D721Med (cell line): ENCODE data around the gene ZRSR2.

Source experiments
- DNase-seq: peaks from one replicate; pipeline ENCODE4 v3.0.0; 2011; ENCODE audit warnings: low spot score; ENCODE audit not compliant: insufficient read length
- FAIRE-seq: peaks from 2 replicates; lab custom pipeline; 2011; peaks lifted over from hg19 to GRCh38; lab: Jason Lieb, UNC
- TF ChIP-seq, protein P1 (sequence below): IDR thresholded peaks from 2 replicates; pipeline ENCODE4 v1.5.1; 2012; ENCODE audit warnings: mild to moderate bottlenecking, control low read depth; ENCODE audit not compliant: insufficient read depth; ENCODE audit errors: missing control alignments

The ZRSR2 gene

DNA sequence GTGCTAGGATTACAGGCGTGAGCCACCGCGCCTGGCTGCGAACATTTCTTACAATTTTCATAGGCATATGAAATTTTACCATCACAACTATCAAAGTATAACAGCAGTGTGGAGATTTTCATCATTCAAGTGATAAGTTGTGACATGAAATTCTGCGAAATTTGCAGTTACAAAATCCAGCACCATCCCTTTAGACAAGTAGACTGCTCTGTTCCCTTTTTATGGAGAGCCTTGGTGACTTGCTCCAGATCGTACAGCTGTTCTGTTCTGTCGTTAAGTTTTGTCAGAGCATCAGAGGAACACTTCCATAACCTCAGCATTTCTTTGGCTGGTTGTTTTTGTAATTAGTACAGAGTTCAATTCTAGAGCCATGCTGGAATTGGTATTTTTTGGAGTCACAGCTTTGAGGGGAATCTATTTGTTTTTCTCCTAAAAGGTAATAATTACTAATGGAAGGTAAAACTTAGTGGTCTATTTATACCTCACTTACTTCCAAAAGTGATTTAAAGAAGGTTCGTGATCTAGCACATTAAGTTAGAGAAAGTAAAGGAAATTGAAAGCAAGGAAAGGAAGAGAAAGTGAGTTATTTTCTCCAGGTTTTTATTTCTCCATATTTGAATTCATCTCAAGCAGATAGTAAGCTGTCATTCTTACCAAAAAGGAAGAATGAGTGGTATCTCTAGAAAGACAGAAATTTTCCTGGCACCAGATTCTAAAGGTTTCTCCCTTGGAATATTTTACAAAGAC is 22.1 kb downstream of the ZRSR2 start:
- no peak for FAIRE-seq
- no peak for DNase-seq
- TF ChIP-seq, protein P1, sequence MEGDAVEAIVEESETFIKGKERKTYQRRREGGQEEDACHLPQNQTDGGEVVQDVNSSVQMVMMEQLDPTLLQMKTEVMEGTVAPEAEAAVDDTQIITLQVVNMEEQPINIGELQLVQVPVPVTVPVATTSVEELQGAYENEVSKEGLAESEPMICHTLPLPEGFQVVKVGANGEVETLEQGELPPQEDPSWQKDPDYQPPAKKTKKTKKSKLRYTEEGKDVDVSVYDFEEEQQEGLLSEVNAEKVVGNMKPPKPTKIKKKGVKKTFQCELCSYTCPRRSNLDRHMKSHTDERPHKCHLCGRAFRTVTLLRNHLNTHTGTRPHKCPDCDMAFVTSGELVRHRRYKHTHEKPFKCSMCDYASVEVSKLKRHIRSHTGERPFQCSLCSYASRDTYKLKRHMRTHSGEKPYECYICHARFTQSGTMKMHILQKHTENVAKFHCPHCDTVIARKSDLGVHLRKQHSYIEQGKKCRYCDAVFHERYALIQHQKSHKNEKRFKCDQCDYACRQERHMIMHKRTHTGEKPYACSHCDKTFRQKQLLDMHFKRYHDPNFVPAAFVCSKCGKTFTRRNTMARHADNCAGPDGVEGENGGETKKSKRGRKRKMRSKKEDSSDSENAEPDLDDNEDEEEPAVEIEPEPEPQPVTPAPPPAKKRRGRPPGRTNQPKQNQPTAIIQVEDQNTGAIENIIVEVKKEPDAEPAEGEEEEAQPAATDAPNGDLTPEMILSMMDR: no peak

DNA sequence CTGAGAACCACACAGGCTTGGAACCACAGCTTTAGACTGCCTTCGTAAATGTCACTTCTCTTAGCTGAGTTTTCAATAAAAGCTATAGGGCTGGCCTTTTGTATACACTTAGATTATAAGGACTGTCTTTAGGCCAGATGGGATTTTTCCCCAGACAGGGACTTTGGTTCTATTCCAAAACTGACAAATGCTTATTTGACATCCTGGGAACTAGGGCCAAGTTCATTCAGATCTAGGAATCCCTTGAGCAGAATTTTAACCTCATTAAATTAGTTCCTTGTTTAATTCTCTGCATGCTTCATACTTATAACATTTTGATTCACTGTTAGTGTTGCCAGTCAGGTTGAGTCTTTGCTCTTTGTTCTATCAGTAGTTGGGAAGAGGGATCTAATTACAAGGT is 23.1 kb downstream of the ZRSR2 start:
- FAIRE-seq: no peak
- no peak for DNase-seq
- TF ChIP-seq, protein P1: no peak

DNA sequence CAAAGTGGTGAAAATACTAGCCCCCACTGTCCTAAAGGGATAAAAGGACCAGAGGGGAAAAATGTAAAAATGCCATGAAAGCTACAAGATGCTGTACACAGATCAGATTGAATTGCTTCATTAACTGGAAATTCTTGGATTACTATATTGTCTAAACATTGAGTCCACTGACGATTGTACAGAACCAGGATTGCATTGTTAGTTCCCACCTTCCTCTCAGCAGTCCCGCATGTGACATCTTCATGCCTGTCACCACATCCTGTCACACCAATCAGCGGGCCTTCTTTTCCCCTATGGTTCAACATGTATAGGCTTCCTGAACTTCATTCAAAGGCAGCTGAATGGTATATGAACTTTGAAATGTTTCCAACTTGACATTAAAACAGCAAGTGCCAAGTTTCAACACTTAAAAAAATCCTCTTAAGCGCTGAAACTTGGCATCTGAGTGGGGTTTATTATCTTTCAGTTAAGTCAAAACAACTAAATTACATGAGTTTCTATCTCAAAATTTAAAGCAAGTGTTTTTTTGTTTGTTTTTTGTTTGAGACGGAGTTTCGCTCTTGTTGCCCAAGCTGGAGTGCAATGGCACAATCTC is 24.6 kb downstream of the ZRSR2 start:
- no peak for FAIRE-seq
- DNase-seq: no peak
- TF ChIP-seq, protein P1: no peak

DNA sequence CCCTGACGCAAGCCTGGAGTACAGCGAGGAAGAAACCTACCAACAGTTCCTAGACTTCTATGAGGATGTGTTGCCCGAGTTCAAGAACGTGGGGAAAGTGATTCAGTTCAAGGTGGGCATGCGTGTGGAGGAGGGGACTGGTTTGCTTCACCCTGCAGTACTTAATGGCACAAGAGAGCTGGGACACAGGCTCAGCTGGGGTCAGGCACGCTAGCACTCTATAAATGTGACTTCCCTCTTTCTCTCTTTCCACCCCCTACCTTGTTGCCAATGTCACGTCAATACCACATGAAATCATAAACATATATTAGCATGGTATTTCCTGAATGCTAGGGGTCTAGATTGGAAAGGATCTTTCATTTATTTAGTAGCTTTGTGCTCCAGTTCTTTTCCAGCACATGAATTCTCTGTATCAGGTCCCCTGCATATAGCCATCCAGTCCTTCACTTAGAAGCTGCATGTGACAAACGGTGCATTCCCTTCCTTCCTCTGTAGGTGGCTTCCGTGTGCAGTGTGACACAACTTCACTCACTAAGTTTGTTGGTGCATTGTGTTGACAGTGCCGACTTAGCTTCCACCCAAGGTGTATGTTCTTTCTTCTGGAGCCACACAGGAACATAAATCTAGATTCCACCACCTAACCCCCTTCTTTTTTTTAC is 25.6 kb downstream of the ZRSR2 start:
- TF ChIP-seq, protein P1: no peak
- FAIRE-seq (no peak), DNase-seq (no peak)

DNA sequence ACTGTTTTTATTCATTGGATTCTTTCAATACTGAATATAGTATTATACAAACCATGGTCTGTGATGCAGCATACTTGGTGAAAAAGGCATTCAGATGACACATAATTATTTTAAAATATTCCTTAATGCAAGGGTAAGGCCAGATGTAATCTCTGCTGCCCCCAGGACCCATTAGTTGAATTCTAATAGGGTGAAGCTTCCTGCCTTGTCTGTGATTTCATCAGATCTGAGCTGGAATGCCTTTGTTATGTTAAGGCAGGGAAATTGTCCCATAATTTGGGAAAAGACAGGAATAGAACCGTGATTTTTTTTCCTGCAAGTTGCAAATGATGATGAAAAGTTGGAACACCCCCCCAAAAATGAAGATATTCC is 26.1 kb downstream of the ZRSR2 start:
- no peak for DNase-seq
- FAIRE-seq: no peak
- TF ChIP-seq, protein P1: no peak

DNA sequence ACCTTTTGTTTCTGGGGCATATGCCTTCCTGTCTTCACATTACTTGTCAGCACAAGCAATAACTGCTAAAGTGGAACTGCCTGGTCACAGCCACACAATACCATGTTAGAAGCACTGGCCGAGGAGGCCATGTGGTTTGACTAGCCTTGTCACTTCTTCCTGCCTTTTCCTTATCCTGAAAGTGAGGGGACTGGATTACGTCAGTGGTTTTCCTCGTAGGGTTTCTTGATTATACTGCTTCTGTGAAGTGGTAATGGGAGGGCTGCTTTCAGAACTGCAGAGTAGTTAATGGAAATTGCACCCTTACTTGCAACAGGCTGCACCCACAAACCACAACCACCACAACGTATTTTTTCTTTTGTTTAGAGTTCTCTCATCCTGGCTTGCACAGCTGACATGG is 26.6 kb downstream of the ZRSR2 start:
- TF ChIP-seq, protein P1: no peak
- FAIRE-seq (no peak), DNase-seq (no peak)
